GM19099 (cell line): ENCODE results near the gene SPANXN5.
"Not testable (repeated sequence)": the region's sequence is repeated elsewhere in the genome, so short reads cannot be mapped to it uniquely, and the experiment has no call there.

ENCODE experiments used
- POLR2A ChIP-seq: IDR thresholded peaks from 3 replicates; pipeline ENCODE4 v1.6.1; 2011; ENCODE audit warnings: low read depth; ENCODE audit not compliant: insufficient read length; ENCODE audit errors: extremely low read depth

The SPANXN5 gene, protein sequence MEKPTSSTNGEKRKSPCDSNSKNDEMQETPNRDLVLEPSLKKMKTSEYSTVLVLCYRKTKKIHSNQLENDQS

DNA sequence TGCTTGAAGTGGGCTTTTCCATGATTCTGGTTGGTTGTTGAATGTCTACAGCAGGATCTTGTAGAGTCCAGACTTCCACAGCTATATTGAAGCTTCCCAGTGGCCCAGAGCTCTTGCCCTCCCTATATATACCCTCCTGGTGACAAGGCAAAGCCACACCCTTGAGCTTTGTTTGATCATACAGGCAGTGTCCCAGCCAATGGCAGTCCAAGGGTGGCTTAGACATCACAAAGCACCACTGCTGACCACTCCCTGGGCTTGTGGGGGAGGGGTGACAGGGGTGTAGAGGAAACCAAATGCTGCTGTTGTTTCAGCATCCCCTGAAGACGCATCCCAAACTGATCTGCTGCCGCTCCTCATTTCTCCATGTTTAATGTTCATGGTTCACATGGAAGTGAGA, at the start of gene SPANXN5:
Gene SPANXN5 (minus strand): TSS at position 101 of the 400 bp plus-strand sequence. CDS start 79 bp downstream, at position 22.
- not testable (repeated sequence) for TF ChIP-seq POLR2A

DNA sequence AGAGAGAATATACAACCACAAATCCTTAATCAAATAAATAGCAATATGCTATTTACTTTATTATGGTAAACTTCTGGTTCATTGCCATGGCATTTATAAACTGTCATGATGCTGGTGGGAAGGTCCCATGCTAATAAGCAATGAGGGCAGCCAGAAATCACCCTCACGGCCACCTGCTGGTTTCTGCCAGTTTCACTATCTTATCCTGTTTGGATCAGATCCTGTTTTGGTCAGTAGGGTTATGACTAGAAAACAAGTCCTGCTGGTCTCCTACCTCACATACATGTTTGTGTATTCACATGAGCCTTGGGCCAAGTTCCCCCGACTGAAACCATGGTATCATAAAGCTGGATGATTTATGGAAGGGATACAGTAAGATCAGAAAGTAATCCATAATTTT, 41.9 kb upstream of the SPANXN5 start:
- TF ChIP-seq POLR2A: no peak

DNA sequence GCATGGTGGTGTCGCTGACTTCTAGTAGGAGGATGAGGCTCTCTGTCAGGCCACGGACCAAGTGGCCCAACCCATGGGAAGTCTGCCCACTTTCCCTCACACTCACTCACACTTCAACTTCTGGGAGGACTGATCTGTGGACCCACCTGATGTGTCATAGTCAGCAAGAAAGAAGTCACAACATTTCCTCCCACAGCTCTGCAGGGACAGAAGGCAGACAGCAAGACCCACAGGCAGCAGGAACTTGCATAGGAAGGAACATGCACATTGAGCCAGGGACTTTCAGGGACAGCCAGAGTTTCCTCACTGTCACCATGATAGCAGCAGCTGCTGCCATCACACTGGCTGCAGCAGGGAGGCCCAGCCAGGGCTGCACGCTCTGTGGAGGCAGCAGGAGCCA, 33.3 kb upstream of the SPANXN5 start:
- no peak for TF ChIP-seq POLR2A

DNA sequence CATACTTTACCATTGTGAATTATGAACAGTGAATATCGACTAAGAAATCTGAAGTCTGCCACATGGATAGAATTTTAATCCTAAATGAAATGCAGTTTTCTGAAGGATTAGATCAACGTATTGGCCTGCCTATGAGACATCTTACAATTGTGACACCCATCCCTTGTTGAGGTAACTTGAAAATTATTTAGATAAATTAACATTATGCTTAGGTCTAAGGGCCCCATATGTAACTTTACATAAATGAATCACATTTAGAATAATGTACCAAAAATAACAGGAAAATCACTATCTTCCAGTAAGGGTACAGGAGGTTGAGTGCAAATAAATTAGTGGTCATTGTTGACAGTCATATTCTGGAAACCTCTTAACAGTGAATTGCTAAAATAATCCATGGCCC, 27.4 kb upstream of the SPANXN5 start:
- no peak for TF ChIP-seq POLR2A

DNA sequence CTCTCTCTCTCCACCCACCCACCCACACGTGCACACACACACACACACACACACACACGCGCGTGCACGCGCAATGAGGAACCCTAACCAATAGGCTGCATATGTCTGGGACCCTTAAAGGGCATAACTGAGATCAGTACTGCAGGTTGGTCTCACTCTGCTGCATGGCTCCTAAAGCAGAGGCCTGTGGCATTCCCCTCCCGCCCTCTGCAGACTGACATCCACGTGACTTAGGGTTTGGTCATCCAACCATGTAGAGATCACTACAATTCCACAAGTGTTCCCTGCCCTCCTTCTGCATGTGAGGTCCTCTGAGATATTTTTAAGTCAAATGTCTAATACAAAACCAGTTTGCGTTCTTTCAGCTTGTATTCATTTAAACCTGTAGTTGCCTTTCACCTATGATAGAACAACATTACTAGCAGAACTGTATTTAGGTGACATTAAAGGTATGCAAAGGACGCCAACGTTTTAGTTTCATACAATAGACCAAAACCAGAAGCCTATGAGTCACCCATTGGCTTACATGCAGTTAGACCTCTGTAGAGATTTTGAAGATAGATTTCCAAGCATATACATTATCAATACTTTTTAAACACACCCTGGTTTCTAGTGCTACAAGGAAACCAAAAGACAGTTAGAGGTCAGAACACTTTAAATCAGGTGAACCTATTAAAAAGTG, 24.0 kb upstream of the SPANXN5 start:
- TF ChIP-seq POLR2A: no peak

DNA sequence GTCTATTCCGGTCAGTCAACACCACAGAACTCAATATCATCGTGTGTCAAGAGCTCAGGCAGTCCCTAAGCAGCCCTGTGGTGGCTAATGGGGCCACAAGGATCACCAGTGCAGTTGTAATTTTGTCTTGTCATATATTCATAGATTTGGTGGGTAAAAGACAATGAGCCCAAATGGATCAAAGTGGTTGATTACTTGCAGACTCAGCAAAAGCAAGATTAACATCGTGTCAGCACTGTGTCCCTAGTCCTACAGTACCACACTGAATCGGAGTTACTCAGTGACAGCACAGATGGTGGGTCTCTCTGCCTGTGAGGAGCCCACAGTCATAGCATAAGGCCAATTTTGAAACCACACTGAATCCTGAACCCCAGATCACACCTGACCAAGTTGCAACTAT, 22.6 kb upstream of the SPANXN5 start:
- TF ChIP-seq POLR2A: no peak

DNA sequence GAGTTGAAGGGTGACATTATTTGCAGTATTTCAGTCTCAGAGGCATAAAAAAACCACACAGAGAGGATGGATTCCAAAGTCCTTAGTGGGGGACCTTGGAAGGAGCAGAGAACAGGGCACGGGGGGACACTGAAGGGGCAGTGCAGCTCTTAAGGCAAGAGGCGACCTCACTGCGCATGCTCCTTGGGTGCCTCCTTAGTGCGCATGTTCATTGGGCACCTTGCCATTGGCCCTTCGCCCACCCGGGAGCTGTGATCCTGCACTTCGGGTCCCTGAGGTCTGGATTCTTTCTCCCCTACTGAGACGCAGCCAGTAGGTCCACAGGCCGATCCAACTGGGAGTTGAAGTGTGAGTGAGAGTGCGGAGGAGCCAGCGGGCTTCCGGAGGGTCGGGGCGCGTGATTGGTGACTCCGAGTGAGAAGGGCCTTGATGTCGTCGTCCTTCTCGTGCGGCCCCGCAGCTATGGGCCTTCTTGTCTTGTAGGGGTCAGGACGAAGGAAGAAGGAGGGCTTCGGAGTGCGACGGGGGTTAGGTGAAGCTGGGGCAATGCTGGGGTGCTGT, 13.9 kb upstream of the SPANXN5 start, which contains the start of gene XAGE5:
Gene XAGE5 (plus strand): TSS at position 223 of the 561 bp plus-strand sequence. CDS start 1,280 bp downstream, outside the sequence.
- TF ChIP-seq POLR2A: no peak

DNA sequence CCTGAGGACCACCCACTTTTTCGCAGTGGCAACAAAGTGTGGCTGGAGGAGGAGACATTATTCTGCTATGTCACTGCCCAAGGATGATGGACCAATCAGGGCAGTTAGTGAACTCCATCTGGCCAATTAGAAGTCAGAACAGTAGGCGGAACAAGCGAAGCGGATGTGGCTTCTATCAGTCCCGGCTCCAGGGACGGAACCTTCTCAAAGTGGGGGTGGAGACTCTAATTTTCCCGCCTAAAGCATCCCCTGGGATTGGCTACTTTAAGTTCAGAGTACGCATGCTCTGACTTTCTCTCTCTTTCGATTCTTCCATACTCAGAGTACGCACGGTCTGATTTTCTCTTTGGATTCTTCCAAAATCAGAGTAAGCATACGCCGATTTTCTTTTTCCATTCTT, 46.3 kb downstream of the SPANXN5 start, which contains the start of gene SSX2B:
Gene SSX2B (plus strand): TSS at position 301 of the 400 bp plus-strand sequence. CDS start 1,429 bp downstream, outside the sequence.
- not testable (repeated sequence) for TF ChIP-seq POLR2A
